Upper lobe of left lung (tissue), 4 donors: ENCODE results near the gene TRIP6.

ENCODE experiments used
- EP300 ChIP-seq, 4 donors: sonication (generic); formaldehyde crosslinking; IDR thresholded peaks; one replicate each; pipeline ENCODE4 v1.5.1; 2017; ENCODE audit warnings: antibody characterized with exemption in 4 of 4, control low read depth in 2 of 4
- POLR2AphosphoS5 ChIP-seq, 2 donors: sonication (generic); formaldehyde crosslinking; IDR thresholded peaks; one replicate each; pipeline ENCODE4 v1.5.1; 2017; ENCODE audit warnings: antibody characterized with exemption in 2 of 2
- TF ChIP-seq, protein P1 (sequence below), 6 experiments: fragments of 450-650 bp in 4 of 6; fragments of 200-600 bp in 2 of 6; sonication (generic) in 2 of 6; IDR thresholded peaks; one replicate each; pipeline ENCODE4 v1.5.1; 2016 to 2019; ENCODE audit warnings: antibody characterized with exemption in 6 of 6

GRCh38 chr7:100901921-100902332 is 34.7 kb downstream of the TRIP6 start:
- TF ChIP-seq, protein P1, sequence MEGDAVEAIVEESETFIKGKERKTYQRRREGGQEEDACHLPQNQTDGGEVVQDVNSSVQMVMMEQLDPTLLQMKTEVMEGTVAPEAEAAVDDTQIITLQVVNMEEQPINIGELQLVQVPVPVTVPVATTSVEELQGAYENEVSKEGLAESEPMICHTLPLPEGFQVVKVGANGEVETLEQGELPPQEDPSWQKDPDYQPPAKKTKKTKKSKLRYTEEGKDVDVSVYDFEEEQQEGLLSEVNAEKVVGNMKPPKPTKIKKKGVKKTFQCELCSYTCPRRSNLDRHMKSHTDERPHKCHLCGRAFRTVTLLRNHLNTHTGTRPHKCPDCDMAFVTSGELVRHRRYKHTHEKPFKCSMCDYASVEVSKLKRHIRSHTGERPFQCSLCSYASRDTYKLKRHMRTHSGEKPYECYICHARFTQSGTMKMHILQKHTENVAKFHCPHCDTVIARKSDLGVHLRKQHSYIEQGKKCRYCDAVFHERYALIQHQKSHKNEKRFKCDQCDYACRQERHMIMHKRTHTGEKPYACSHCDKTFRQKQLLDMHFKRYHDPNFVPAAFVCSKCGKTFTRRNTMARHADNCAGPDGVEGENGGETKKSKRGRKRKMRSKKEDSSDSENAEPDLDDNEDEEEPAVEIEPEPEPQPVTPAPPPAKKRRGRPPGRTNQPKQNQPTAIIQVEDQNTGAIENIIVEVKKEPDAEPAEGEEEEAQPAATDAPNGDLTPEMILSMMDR (IDR thresholded peaks at IDR 0.05), result no peak
- TF ChIP-seq POLR2AphosphoS5 (IDR thresholded peaks at IDR 0.05) (no peak), EP300 (IDR thresholded peaks at IDR 0.05) (no peak)
